GM18909 (cell line): ENCODE measurements around the gene FLII.
A peak's percentile ranks its signal among the peaks of the same experiment; 100 is the strongest.

Experiments
- ATAC-seq: cut with Tn5 transposase; IDR thresholded peaks from one replicate; pipeline ENCODE4 v1.9.1; 2021; ENCODE audit warnings: mild to moderate bottlenecking; ENCODE audit not compliant: unreplicated experiment, poor library complexity

Gene FLII

GRCh38 chr17:18261146-18261515, 2.6 kb upstream of the FLII start:
- no peak for ATAC-seq

DNA sequence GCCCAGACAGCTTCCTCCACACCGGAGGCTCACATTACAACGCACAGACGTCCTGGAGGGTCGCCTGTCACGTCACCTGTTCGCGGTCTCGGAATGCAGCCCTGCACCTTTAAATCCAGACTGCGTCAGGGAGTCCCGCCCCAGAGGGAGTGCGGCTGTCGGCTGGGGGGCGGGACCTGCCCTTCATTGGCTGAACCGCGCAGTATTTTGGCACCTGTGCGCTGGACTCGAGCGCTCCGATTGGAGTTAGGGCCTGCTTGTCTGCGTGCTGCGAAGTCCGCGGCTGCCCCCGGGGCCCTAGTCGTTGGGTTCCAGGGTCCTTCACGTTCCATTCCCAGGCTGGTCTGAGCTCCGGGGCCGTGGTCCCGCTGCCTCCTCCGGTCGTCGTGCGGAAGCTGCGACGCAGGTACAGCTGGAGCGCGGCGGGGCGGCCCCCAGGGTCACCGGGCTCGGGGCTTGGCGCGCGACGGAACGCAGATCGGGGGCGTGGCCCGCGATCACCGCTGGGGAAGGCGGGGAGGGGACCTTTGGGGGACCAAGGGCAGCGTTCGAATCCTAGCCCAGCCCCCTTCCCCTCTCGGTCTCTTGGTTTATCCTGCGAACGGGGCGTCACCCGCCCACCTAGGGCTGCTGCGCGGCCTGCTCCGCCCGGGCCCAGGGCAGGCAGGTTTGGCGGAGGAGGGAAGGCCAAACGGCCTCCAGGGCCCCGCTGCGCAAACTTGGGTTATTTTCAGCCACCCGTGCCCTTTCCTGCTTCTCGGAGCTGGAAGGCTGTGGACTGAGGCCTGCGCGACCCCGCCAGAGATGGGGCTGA, 2.0 kb upstream of the FLII start, which contains the start of gene MIEF2:
MIEF2 (plus strand) TSS at position 331 of the 814 bp plus-strand sequence. CDS start 2,059 bp downstream, outside the sequence.
- ATAC-seq: peak; percentile 81

GRCh38 chr17:18259621-18260331, 1.2 kb upstream of the FLII start:
- ATAC-seq: no peak

- ATAC-seq: peak; percentile 23
These were observed 569 bp downstream of the FLII start for GRCh38 chr17:18257982-18258355.

DNA sequence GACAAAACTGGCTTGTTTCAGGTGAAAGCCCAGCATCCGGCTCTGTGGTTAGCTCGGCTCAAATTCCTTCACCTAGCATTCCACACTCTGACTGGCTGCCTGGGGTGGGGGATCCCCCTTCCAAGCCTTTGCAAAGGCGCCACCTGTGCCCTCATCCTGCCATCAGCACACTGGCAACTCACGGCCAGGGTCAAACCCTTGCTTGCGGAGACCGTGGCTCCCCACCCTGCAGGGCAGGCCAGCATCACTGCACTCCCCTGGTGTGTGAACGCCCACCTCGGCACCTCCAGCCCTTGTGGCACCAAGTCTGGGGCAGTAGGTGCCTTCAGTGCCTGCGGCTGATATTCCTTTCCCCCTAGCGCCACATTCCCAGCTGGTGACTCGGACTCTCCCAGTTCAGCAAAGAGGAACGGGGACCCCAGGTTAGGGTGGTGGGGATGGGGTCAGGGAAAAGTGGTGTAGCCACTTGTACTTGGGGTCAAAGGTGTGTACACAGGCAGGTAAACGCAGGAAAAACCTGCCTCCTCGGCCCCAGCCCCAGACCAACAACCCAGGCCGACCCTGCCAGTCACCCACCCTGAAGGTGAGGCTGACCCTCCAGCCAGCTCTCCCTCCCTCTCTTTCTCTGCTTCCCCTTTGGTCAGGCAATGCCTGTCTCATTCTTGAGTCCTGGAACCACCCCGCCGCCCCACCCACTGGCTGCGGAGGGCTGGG, 1.1 kb downstream of the FLII start:
- peak; percentile 4 for ATAC-seq

- no peak for ATAC-seq
These were observed 1.8 kb downstream of the FLII start for GRCh38 chr17:18256776-18257175.

GRCh38 chr17:18256351-18256750, 2.2 kb downstream of the FLII start:
- no peak for ATAC-seq

DNA sequence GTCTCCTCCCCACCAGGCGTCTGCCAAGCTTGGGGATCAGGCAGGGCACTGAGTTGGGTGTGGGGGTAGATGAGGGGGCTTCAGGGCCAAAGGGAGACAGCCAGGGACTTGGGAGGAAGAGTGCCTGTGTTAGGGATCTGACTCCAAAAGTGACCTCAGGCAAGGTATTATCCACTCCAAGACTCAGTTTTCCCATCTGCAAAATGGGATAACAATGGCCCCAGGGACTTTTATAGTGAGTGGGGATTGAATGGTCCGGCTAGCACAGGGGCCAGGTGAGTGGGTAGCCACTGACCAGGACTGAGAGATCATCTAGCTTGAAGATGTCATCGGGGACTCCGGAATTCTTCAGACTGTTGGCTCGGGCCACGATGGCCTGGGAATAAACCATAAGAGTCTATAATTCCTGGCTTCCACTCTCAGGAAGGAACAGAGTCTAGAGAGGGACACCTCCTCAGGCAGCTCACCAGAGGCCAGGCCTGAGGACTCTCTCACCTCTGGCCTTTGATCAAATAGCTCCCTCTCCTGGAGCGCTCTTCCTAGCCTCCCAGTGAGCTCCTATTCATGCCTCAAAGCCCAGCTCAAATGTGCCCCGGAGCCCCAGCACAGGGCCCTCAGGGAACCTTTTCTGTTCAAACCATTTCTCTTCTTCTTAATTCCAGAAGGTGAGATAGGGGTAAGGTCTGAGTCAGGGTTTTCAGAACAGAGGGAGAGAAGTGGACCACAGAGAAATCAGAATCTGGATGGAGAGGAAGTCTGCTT, 3.5 kb downstream of the FLII start:
- no peak for ATAC-seq

GRCh38 chr17:18253947-18254821, 4.4 kb downstream of the FLII start:
- ATAC-seq: no peak

DNA sequence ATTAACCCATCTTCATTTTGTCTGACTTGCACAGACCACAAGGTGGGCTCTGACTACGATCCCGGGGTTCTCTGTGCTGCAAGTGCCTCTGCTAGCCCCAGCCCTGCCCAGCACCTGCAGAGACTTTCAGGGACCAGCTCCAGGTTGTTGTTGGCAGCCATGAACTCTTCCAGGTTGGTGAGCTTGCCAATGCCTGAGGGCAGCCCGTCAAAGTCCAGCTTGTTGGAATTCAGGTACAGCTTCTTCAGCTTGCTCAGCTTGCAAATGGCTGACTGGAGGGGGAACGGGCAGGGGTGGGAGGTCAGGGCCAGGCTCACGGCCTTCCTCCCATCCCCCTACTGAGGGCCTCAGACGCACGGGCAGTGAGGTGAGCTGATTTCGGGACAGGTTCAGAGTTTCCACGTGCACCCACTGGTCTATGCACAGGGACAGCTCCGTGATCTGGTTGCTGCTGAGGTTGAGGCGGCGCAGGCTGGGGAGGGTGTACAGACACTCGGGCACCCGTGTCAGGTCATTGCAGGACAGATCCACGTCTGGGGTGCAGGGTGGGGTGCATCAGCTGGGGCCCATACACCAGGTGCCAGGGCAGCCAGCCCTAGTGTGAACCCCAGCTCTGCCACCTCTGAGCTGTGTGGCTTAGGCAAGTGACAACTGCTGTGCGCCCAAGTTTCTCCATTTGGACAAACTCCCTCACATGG, 5.2 kb downstream of the FLII start:
- ATAC-seq: no peak

- ATAC-seq: no peak
These were observed 6.4 kb downstream of the FLII start for GRCh38 chr17:18252160-18252559.

DNA sequence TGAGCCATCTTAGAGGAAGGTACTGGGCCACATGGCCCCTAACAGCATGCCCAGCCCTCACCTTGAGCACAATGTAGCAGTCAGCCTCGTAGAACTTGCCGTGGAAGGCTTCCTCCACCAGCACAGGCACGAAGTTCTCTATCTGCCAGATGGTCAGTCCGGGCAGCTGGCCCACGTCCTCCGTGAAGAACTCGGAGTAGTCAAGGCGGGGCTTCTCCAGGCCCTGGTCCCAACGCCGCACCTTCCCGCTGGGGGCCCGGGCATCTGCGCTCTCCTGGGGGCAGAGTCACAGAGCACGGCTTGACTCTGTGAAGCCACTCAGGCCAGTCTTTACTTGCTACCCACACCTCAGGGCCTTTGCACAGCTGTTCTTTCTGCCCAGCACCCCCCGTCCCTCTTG, 7.3 kb downstream of the FLII start:
- no peak for ATAC-seq

- no peak for ATAC-seq
These were observed 7.8 kb downstream of the FLII start for GRCh38 chr17:18250708-18251107.

DNA sequence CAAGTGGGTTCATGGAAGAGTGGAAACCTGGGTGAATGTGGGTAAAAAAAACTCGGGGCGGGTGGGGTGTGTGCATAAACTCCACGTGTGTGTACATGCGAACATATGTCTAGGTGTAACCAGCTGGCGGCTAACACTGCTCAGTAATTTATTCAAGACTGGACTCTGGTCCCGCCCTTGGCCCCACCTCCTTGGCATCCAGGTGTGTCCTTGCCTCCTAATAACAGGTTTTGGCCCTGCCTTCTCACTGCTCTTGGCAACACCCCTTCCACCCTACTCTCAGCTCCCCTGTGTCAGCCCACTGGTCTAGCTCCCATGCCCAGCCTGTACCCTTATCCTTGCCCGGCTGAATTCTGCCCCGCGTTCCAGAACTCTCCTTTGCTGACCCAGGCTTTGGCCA, 8.3 kb downstream of the FLII start:
- ATAC-seq: no peak

GRCh38 chr17:18248811-18249210, 9.7 kb downstream of the FLII start:
- ATAC-seq: no peak

DNA sequence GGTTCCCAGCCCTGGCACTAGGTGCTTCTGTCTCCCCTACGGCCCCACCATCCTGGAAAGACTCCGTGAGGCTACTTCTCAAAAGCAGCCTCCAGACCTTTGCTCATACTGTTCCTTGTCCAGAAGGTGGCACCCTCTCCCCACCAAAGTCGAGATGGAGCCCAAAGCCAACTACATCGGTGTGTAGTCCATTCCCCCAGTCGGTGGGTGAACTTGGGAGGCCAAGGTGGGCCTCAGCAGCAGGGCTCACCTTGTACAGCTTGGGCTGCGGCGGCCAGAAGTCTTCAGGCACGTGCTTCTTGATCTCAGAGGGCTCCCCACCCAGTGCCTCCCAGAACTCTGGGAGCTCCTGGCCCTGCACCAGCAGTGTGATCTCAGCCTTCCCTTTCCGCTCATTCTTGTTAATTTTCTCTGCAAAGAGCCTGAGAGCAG, 10.2 kb downstream of the FLII start:
- peak; percentile 43 for ATAC-seq

- ATAC-seq: no peak
These were observed 10.9 kb downstream of the FLII start for GRCh38 chr17:18247613-18248001.

DNA sequence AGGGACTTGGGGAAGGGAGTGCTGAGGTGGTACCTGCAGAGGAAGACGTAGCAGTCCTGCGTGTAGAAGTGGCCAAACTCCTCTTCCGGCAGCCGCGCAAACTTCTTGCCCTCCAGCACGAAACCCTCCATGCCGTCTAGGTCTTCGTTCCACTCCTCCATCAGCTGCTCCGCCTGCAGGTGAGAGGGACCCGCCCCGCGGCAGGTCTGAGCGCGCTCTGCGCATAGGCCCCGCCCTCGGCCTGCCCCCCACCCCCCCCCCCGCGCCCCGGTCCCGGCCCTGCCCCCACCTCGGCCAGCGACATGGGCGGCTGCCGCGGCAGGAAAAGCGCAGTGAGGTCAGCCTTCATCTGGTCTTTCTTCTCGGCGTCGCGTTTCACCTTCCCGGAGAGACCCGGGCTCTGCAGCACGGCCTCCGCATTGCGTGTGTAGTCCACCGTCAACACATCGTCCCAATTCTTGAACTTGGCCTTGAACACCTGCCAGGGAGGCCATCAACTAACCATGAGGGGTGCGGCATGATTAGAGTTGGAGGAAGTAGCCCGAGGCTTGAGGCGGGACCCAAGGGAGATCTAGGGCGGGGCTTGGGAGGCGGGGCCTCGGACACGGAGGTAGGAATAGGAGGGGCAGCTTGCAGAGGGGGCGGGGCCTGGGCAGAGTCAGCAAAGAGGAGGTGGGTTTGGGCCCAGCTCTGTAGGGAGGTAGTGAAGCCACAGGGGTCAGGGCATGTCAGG, 11.5 kb downstream of the FLII start:
- no peak for ATAC-seq
